GM23248 (cell line): ENCODE results near the gene PTPRT.

ENCODE experiments used
- EZH2 ChIP-seq: fragments of 200-600 bp; sonication (generic); IDR thresholded peaks from 2 replicates; pipeline ENCODE4 v1.6.1; 2018; ENCODE audit warnings: antibody characterized with exemption, mild to moderate bottlenecking; ENCODE audit not compliant: insufficient read depth, poor library complexity, severe bottlenecking
- EZH2phosphoT487 ChIP-seq: fragments of 200-600 bp; sonication (generic); IDR thresholded peaks from 2 replicates; pipeline ENCODE4 v1.6.1; 2018; ENCODE audit warnings: antibody characterized with exemption, moderate library complexity, mild to moderate bottlenecking, low read depth; ENCODE audit not compliant: insufficient read depth

GRCh38 chr20:43202100-43202499, 12.4 kb upstream of the PTPRT start:
- TF ChIP-seq EZH2phosphoT487 (no peak), EZH2 (no peak)
